H1 (cell line): ENCODE results near the gene GPR39. TPM values are rescaled to one million over a fixed set of nuclear protein-coding genes. Genes with fewer than 3 reads are reported as not detected.

Source experiments
- KDM4A ChIP-seq: IDR thresholded peaks from one replicate; pipeline ENCODE4 v1.7.1; 2012; ENCODE audit warnings: low read depth, mild to moderate bottlenecking, moderate library complexity, low read length, inconsistent platforms; ENCODE audit not compliant: severe bottlenecking
- PHF8 ChIP-seq: fragments of 200-600 bp; sonication (generic); conservative IDR thresholded peaks from 2 replicates; pipeline ENCODE4 v1.7.1; 2012; ENCODE audit warnings: low read depth, mild to moderate bottlenecking, inconsistent platforms, low read length, moderate library complexity
- POLR2AphosphoS5 ChIP-seq: IDR thresholded peaks from 2 replicates; pipeline ENCODE4 v1.6.1; 2011; ENCODE audit warnings: low read depth, low read length
- RBBP5 ChIP-seq: IDR thresholded peaks from 2 replicates; pipeline ENCODE4 v1.7.1; 2012; ENCODE audit warnings: low read depth, mild to moderate bottlenecking, inconsistent platforms, low read length, moderate library complexity, borderline replicate concordance
- RNF2 ChIP-seq: fragments of 200-900, 300-1000 bp; sonication (generic); IDR thresholded peaks from 2 replicates; pipeline ENCODE4 v1.7.1; 2016; ENCODE audit warnings: borderline replicate concordance, low read depth, mild to moderate bottlenecking, antibody characterized with exemption, low read length; ENCODE audit not compliant: poor library complexity, severe bottlenecking; ENCODE audit errors: missing control alignments
- SRF ChIP-seq: IDR thresholded peaks from 2 replicates; pipeline ENCODE4 v1.6.1; 2011; ENCODE audit warnings: mild to moderate bottlenecking, low read depth, low read length, moderate library complexity
- TAF1 ChIP-seq: IDR thresholded peaks from 2 replicates; pipeline ENCODE4 v1.6.1; 2011; ENCODE audit warnings: mild to moderate bottlenecking, low read depth, low read length
- TCF12 ChIP-seq: IDR thresholded peaks from 2 replicates; pipeline ENCODE4 v1.6.1; 2011; ENCODE audit warnings: low read depth, mild to moderate bottlenecking, low read length
- polyA plus RNA-seq, 7 experiments: library from polyadenylated mRNA; depleted of rRNA in 3 of 7; stranded (reverse) in 5 of 7; unstranded in 2 of 7; fragments of >200 nt in 5 of 7; fragments of 200-250 nt in 2 of 7; gene quantifications; 1 replicate in 5 of 7; 2 replicates in 1 of 7; 4 replicates in 1 of 7; pipeline versions ENCODE4 v1.2.1 to v1.2.3, GENCODE V29; 2011 to 2013; ENCODE audit warnings: missing spikeins in 2 of 7, mixed read lengths in 2 of 7
- total RNA-seq: library from RNA; stranded (reverse); fragmentation: NEBNext Ultra II Directional; extraction: Animal tissue kit (Norgen Biotek cat#: 25700); gene quantifications from 2 replicates; pipeline ENCODE4 v1.2.1, GENCODE V29; 2021
- TF ChIP-seq, protein P1 (sequence below): IDR thresholded peaks from 2 replicates; pipeline ENCODE4 v1.6.1; 2012; ENCODE audit warnings: inconsistent platforms

The GPR39 gene
- total and polyA plus RNA-seq, 2 of the 8 experiments (the other 6 are each of a cell fraction or from before 2014, with no cell fraction given): 0.63 to 2.7 TPM

DNA sequence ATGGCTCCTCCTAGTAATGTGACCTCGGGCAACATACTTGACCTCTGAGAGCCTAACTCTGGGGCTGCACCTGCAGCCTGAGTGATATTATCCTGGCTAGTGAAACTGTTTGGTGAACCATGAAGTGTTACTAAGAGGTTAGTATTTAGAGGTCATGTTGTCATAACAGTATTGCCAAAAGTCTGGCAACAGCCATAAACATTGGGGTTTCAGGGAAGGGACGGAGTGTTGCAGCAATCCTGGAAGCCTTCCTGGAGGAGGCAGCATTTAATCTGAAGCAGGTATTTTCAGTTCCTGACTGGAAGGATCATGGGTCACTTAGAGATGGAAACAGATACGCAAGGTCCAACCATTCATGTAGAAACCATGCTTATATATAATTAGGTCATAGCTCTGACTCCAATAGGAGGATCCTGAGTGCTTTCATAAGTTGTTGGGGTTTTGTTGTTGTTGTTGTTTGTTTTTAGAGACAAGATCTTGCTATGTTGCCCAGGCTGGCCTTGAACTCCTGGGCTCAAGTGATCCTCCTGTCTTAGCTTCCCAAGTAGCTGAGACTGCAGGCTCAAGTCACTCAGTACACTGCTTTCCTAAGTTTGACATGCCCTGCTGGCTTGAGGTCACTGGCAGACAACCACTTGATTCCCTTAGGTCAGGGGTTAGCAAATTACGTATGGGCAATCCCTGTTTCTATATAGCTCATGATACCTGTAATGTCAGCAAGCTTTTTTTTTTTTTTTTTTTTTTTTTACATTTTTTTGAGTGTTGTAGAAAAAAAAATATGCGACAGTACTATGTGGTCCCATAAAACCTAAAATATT, 21.5 kb downstream of the GPR39 start (continued):
- no peak for TF ChIP-seq PHF8
- TF ChIP-seq SRF: no peak
- no peak for TF ChIP-seq RBBP5
- no peak for TF ChIP-seq RNF2
- no peak for TF ChIP-seq KDM4A
- no peak for TF ChIP-seq TCF12
- TF ChIP-seq, protein P1, sequence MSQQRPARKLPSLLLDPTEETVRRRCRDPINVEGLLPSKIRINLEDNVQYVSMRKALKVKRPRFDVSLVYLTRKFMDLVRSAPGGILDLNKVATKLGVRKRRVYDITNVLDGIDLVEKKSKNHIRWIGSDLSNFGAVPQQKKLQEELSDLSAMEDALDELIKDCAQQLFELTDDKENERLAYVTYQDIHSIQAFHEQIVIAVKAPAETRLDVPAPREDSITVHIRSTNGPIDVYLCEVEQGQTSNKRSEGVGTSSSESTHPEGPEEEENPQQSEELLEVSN: no peak
- no peak for TF ChIP-seq TAF1
- no peak for TF ChIP-seq POLR2AphosphoS5
